Brain microvascular endothelial cell (primary cell): Measurements from ENCODE around the gene ZGRF1.
"Not testable (repeated sequence)": the region's sequence is repeated elsewhere in the genome, so short reads cannot be mapped to it uniquely, and the experiment has no call there.

Source experiments
- DNase-seq: peaks from one replicate; pipeline ENCODE4 v3.0.0-alpha.2; 2020
- H3K27ac ChIP-seq: fragments of 250-450 bp; sonication (Bioruptor Pico); 2 replicates; pipeline ENCODE4 v1.5.1; 2020; ENCODE audit warnings: mild to moderate bottlenecking, moderate library complexity
- H3K27me3 ChIP-seq: fragments of 250-450 bp; sonication (Bioruptor Pico); replicated peaks from 2 replicates; pipeline ENCODE4 v1.5.1; 2020; ENCODE audit warnings: mild to moderate bottlenecking
- H3K36me3 ChIP-seq: fragments of 250-450 bp; sonication (Bioruptor Pico); replicated peaks from 2 replicates; pipeline ENCODE4 v1.5.1; 2020; ENCODE audit warnings: mild to moderate bottlenecking
- H3K4me3 ChIP-seq: 2 replicates; pipeline ENCODE4 v1.5.1; 2011; ENCODE audit warnings: low read depth, mild to moderate bottlenecking, control low read depth, low read length, moderate library complexity
- CTCF ChIP-seq: IDR thresholded peaks from 2 replicates; pipeline ENCODE4 v1.5.1; 2011; ENCODE audit warnings: low read depth, mild to moderate bottlenecking, moderate library complexity, low read length, control low read depth, inconsistent platforms; ENCODE audit errors: missing control alignments
- in situ Hi-C: cut with HindIII; loops from 2 replicates; pipeline ENCODE4 v1.10.0; 2017; ENCODE audit warnings: low sequenced_read_pairs, low pct_ligation_motif_present

The ZGRF1 gene

GRCh38 chr4:112559053-112559452 lies 77.7 kb downstream of the ZGRF1 start:
- no peaks in the 10 kb centered on the region for H3K36me3 ChIP-seq
- no peak for DNase-seq
- in situ Hi-C loops = no loop called here
- TF ChIP-seq CTCF = no peak
- H3K4me3 ChIP-seq = no peak overlapping the region
- no peak overlapping the region for H3K27ac ChIP-seq
- no peaks in the 10 kb centered on the region for H3K27me3 ChIP-seq

- Histone ChIP-seq H3K36me3 (no peaks in the 10 kb centered on the region), H3K4me3 (no peak overlapping the region)
These were observed 78.9 kb downstream of the ZGRF1 start for GRCh38 chr4:112557676-112558411.

GRCh38 chr4:112554271-112554670 lies 82.4 kb downstream of the ZGRF1 start:
- in situ Hi-C loops, DNase-seq, H3K27ac ChIP-seq, H3K36me3 ChIP-seq, H3K4me3 ChIP-seq, H3K27me3 ChIP-seq: not testable (repeated sequence)

More at GRCh38 chr4:112557676-112558411, 78.9 kb downstream of the ZGRF1 start:
- in situ Hi-C loops = no loop called here
- H3K27ac ChIP-seq = no peak overlapping the region
- H3K27me3 ChIP-seq = no peaks in the 10 kb centered on the region
- TF ChIP-seq CTCF = no peak
- no peak for DNase-seq

GRCh38 chr4:112552668-112553067 lies 84.0 kb downstream of the ZGRF1 start:
- Histone ChIP-seq H3K27ac (no peak overlapping the region), H3K36me3 (no peaks in the 10 kb centered on the region), H3K27me3 (no peaks in the 10 kb centered on the region), H3K4me3 (no peak overlapping the region)
- DNase-seq = peak; percentile 37
- in situ Hi-C loops = no loop called here
- TF ChIP-seq CTCF = no peak

GRCh38 chr4:112550728-112551127 lies 86.0 kb downstream of the ZGRF1 start:
- peak overlapping the region; percentile 14 for H3K27ac ChIP-seq
- peak; percentile 77 for DNase-seq
- no peak for TF ChIP-seq CTCF
- no peak overlapping the region for H3K4me3 ChIP-seq
- no peaks in the 10 kb centered on the region for H3K36me3 ChIP-seq
- in situ Hi-C loops = no loop called here
- H3K27me3 ChIP-seq = no peaks in the 10 kb centered on the region

- H3K36me3 ChIP-seq = no peaks in the 10 kb centered on the region
- in situ Hi-C loops = no loop called here
These were observed 90.2 kb downstream of the ZGRF1 start for GRCh38 chr4:112546476-112546875.

More at GRCh38 chr4:112546476-112546875, 90.2 kb downstream of the ZGRF1 start:
- Histone ChIP-seq H3K27ac (no peak overlapping the region), H3K4me3 (no peak overlapping the region), H3K27me3 (no peaks in the 10 kb centered on the region)
- no peak for DNase-seq
- no peak for TF ChIP-seq CTCF
